ENCODE measurements around the gene NDUFAF5. TPM values are rescaled to one million over a fixed set of nuclear protein-coding genes. Genes with fewer than 3 reads are reported as not detected.
A peak's percentile ranks its signal among the peaks of the same experiment; 100 is the strongest.

NDUFAF5 gene
- total and polyA plus RNA-seq, 2 donors (not counting 3 experiments of a cell fraction or from before 2014, with no cell fraction given), result 9.8 to 26.4 TPM

DNA sequence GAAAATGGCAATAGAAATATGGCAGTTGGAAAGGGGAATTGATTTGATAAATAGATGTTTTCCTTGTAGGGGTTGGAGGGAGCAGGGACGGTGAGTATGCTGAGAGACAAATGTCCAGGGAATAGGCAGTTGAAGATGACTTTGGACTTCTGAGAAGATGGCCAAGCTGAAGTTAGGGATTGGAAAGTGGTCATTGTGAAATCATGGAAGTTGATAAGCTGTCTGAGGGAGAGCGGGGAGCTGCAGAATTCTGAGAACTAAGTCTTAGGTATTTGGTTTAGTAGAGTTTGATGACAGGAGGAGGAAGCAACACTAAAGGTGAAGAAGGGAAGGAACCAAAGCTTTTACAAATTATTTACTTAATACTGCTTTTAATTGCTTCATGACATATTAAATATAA, 15.1 kb downstream of the NDUFAF5 start:
- no TSS peak for BruUV-seq (replicated peaks)
- H3K9me1 ChIP-seq (replicated peaks; ENCODE audit: control insufficient read depth, extremely low read depth, insufficient read depth, low read length), result no peaks in the 10 kb centered on the region
- dilution Hi-C loops (cut with MboI; ENCODE audit: extremely low pct_ligation_motif_present, low sequenced_read_pairs) (no loop called here), intact Hi-C loops (cut with micrococcal nuclease) (no loop called here)
- no peaks in the 10 kb centered on the region for H3K9me3 ChIP-seq (replicated peaks; ENCODE audit: control insufficient read depth, insufficient read depth, low read length)
- POLR2A ChIA-PET, result no interaction called here
- H3K4me1 ChIP-seq (ENCODE audit: control insufficient read depth, extremely low read depth, insufficient read depth, low read length), result no peaks in the 10 kb centered on the region
- H2AFZ ChIP-seq (ENCODE audit: low read depth, low read length), result no peak overlapping the region
- DNase-seq (ENCODE audit: low read depth, low spot score), result no peak
- H3K27ac ChIP-seq (ENCODE audit: insufficient read depth, low read depth, low read length), result peak overlapping the region; percentile 2
- no peaks in the 10 kb centered on the region for H3K27me3 ChIP-seq (ENCODE audit: control insufficient read depth in 2 of 2, insufficient read depth in 2 of 2, low read length in 2 of 2)
- no peak overlapping the region for H3K4me2 ChIP-seq (ENCODE audit: insufficient read depth, low read length)
- peaks cover 14 to 29% of the 10 kb centered on the region in 2 experiments for H3K36me3 ChIP-seq (ENCODE audit: control insufficient read depth in 2 of 2, extremely low read depth in 1 of 2, insufficient read depth in 2 of 2, low read length in 2 of 2)
- no peaks in the 10 kb centered on the region for H3K79me2 ChIP-seq (ENCODE audit: control insufficient read depth, insufficient read depth, low read length)
- no peak for FAIRE-seq
- CTCF ChIA-PET, result interaction anchor here (0.9 to 3.9 kb wide), 6 partner anchors 9 to 254 kb away, joined by 3 to 31 read pairs (median 5); no protein-coding TSS in a partner anchor
- TF ChIP-seq GATA2 (IDR thresholded peaks at IDR 0.05; ENCODE audit: insufficient read depth, insufficient read length, low read depth, low read length), result no peak
- no peak for TF ChIP-seq EZH2 (IDR thresholded peaks at IDR 0.05; ENCODE audit: borderline replicate concordance, low read depth, low read length, severe bottlenecking)
- TF ChIP-seq JUN (IDR thresholded peaks at IDR 0.05; ENCODE audit: borderline replicate concordance, insufficient read depth, insufficient read length, low read depth), result no peak
- no peak for TF ChIP-seq POLR2A (IDR thresholded peaks at IDR 0.05; ENCODE audit: low read depth, low read length)
- TF ChIP-seq MYC (IDR thresholded peaks at IDR 0.05; ENCODE audit: low read depth, low read length), result no peak
- TF ChIP-seq, protein P1, sequence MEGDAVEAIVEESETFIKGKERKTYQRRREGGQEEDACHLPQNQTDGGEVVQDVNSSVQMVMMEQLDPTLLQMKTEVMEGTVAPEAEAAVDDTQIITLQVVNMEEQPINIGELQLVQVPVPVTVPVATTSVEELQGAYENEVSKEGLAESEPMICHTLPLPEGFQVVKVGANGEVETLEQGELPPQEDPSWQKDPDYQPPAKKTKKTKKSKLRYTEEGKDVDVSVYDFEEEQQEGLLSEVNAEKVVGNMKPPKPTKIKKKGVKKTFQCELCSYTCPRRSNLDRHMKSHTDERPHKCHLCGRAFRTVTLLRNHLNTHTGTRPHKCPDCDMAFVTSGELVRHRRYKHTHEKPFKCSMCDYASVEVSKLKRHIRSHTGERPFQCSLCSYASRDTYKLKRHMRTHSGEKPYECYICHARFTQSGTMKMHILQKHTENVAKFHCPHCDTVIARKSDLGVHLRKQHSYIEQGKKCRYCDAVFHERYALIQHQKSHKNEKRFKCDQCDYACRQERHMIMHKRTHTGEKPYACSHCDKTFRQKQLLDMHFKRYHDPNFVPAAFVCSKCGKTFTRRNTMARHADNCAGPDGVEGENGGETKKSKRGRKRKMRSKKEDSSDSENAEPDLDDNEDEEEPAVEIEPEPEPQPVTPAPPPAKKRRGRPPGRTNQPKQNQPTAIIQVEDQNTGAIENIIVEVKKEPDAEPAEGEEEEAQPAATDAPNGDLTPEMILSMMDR (IDR thresholded peaks at IDR 0.05; ENCODE audit: extremely low read depth in 1 of 2, insufficient read depth in 1 of 2, low read depth in 1 of 2, low read length in 2 of 2), result no peak
- no peak for TF ChIP-seq FOS (IDR thresholded peaks at IDR 0.05; ENCODE audit: borderline replicate concordance, insufficient read depth, low read length)
- no peak for TF ChIP-seq POLR2AphosphoS5 (IDR thresholded peaks at IDR 0.05; ENCODE audit: insufficient read depth, low read depth, low read length)
- TF ChIP-seq, protein P2, sequence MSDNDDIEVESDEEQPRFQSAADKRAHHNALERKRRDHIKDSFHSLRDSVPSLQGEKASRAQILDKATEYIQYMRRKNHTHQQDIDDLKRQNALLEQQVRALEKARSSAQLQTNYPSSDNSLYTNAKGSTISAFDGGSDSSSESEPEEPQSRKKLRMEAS (IDR thresholded peaks at IDR 0.05; ENCODE audit: insufficient read depth, insufficient read length), result no peak
- no peak overlapping the region for H3K4me3 ChIP-seq (replicated peaks in 1 of 3; ENCODE audit: insufficient read depth in 1 of 3, low read depth in 1 of 3, low read length in 3 of 3)
- H3K9ac ChIP-seq (replicated peaks; ENCODE audit: extremely low read depth, insufficient read depth, low read length), result no peak overlapping the region
- no peaks in the 10 kb centered on the region for H4K20me1 ChIP-seq (replicated peaks; ENCODE audit: control insufficient read depth, extremely low read depth, insufficient read depth, low read length)
